ENCODE data around the gene RAD52. TPM values are rescaled to one million over a fixed set of nuclear protein-coding genes. Genes with fewer than 3 reads are reported as not detected.

Gene RAD52
- total RNA-seq, 4 donors from 2014 or later = 26.9 to 61.5 (median 27.9) TPM

GRCh38 chr12:912466-913235 is 36.8 kb downstream of the RAD52 start:
- DNase-seq (ENCODE audit: low spot score in 2 of 2) = no peak
- H3K36me3 ChIP-seq = peaks cover 0 to 95% (median 17%) of the 10 kb centered on the region in 3 donors
- no peaks in the 10 kb centered on the region for H3K27me3 ChIP-seq
- H3K27ac ChIP-seq = no peak overlapping the region
- 67 to 70% methylated on average over 7 of the region's 7 CpGs for WGBS, 2 donors
- TF ChIP-seq EP300 (IDR thresholded peaks at IDR 0.05) (no peak), POLR2A (IDR thresholded peaks at IDR 0.05) (no peak), CTCF (IDR thresholded peaks at IDR 0.05) (no peak)
- no peaks in the 10 kb centered on the region for H3K4me1 ChIP-seq
- no peaks in the 10 kb centered on the region for H3K9me3 ChIP-seq
- H3K4me3 ChIP-seq = no peak overlapping the region

GRCh38 chr12:911191-911826 is 38.2 kb downstream of the RAD52 start:
- no peak overlapping the region for H3K4me3 ChIP-seq
- peaks cover 0 to 97% (median 15%) of the 10 kb centered on the region in 3 donors for H3K36me3 ChIP-seq
- WGBS, 2 donors = 69 to 76% methylated on average over 10 of the region's 10 CpGs
- H3K9me3 ChIP-seq = no peaks in the 10 kb centered on the region
- H3K27ac ChIP-seq = no peak overlapping the region
- no peak for TF ChIP-seq CTCF (IDR thresholded peaks at IDR 0.05)
- no peak for TF ChIP-seq EP300 (IDR thresholded peaks at IDR 0.05)
- no peak for TF ChIP-seq POLR2A (IDR thresholded peaks at IDR 0.05)
- no peaks in the 10 kb centered on the region for H3K4me1 ChIP-seq
- DNase-seq (ENCODE audit: low spot score in 2 of 2) = no peak
- H3K27me3 ChIP-seq = no peaks in the 10 kb centered on the region

- Histone ChIP-seq H3K27ac (no peak overlapping the region), H3K9me3 (no peaks in the 10 kb centered on the region), H3K36me3 (peaks cover 4 to 97% (median 13%) of the 10 kb centered on the region in 3 donors), H3K4me1 (no peaks in the 10 kb centered on the region), H3K4me3 (no peak overlapping the region), H3K27me3 (no peaks in the 10 kb centered on the region)
- no peak for DNase-seq (ENCODE audit: low spot score in 2 of 2)
- TF ChIP-seq EP300 (IDR thresholded peaks at IDR 0.05) (no peak), POLR2A (IDR thresholded peaks at IDR 0.05) (no peak), CTCF (IDR thresholded peaks at IDR 0.05) (no peak)
- 65 to 72% methylated on average over 4 of the region's 4 CpGs for WGBS, 2 donors
Observed at GRCh38 chr12:910416-910815, 39.1 kb downstream of the RAD52 start.

- peaks cover 4 to 97% (median 13%) of the 10 kb centered on the region in 3 donors for H3K36me3 ChIP-seq
Observed at GRCh38 chr12:909861-910260, 39.6 kb downstream of the RAD52 start.

More at GRCh38 chr12:909861-910260, 39.6 kb downstream of the RAD52 start:
- Histone ChIP-seq H3K9me3 (no peaks in the 10 kb centered on the region), H3K4me3 (no peak overlapping the region), H3K27ac (no peak overlapping the region), H3K4me1 (no peaks in the 10 kb centered on the region), H3K27me3 (no peaks in the 10 kb centered on the region)
- no peak for TF ChIP-seq CTCF (IDR thresholded peaks at IDR 0.05)
- DNase-seq (ENCODE audit: low spot score in 2 of 2) = no peak
- 63 to 64% methylated on average over 3 of the region's 3 CpGs for WGBS, 2 donors
